HG02981 (cell line): ENCODE measurements around the gene ATP10A.

ENCODE experiments used
- ATAC-seq: cut with Tn5 transposase; IDR thresholded peaks from one replicate; pipeline ENCODE4 v1.9.1; 2021; ENCODE audit warnings: mild to moderate bottlenecking, moderate library complexity; ENCODE audit not compliant: unreplicated experiment

The ATP10A gene

GRCh38 chr15:25838191-25838870 is 24.8 kb downstream of the ATP10A start:
- no peak for ATAC-seq

DNA sequence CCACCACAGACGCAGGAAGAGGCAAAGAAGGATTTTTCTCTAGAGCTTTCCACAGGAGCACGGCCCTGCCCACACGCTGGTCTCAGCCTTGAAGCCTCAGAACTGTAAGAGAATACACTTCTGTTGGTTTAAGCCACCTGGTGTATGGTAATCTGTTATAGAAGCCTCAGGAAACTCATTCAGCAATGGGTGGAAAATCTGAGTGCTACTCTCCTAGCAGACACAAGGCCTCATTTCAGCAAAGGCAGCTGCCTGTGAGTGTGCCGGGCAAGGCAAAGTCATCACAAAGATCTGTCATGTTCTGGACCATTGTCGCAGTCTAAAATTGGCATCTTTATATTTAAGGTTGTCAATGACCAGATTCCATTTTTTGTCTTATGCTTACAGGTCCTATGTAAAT is 31.0 kb downstream of the ATP10A start:
- ATAC-seq = no peak

DNA sequence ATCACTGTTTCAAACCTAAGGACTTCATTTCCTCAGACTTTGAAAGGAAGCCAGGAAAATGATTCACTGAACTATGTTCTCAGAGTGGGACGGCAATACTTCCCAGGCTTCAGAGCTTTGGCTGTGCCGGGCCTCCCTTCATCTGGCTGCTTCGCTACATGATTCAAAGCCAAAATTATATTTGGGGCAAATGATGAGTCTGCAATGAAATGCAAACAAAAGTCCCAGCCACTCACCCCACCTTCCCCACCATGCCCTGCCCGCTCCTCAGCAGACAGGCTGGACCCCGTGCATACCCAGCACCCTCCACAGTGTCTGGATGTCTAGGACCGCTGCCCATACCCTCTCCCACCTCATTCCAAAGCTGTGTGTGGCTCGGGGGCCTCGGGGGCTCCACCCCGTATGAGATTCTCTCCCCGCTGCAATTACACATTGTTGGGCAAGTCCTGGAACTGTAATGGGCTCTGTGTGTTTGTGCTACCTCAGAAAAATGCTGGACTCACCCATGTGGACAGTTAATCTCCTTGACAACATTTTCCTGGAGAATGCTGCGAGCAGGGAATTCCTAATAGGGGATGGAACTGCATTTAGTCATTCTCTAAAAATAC is 32.2 kb downstream of the ATP10A start:
- ATAC-seq = no peak

DNA sequence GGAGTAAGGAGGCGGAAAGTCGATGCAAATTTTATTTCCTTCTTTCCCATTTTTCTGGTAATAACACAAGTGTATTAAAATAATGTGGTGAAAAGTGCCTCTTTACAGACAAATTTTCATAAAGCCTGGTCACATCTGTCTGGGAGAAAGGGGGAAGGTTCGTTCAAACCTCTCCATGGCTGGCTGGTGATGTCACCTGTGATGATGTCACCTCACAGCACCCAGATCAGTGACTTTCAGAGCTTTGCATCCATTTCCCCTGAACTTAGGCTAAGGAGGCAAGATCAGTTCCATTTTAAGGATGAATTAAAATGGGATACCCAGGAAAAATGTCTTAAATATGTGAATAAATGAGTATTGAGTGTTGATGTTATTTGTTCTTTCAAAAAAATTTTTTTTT is 34.1 kb downstream of the ATP10A start:
- no peak for ATAC-seq

DNA sequence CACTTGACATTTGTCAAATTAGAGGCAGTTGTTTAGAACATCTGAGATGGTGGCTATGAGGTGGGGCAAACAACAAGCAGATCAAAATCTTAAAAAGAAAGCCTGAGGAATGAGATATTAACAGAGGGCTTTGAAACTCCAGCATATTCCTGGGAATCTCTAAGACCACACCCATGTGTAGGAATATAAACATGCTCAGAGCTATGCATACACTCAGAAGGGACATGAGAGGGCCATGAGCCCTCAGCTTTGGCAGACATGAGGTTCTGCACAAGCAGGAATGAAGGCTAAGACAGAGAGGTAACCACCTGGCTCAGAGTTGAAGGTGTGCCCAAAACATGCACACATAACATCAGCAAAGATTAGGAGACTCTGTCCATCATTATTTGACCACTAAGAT is 37.9 kb downstream of the ATP10A start:
- no peak for ATAC-seq

- ATAC-seq = no peak
Observed at GRCh38 chr15:25824618-25825017, 38.5 kb downstream of the ATP10A start.

- ATAC-seq = no peak
Observed at GRCh38 chr15:25812845-25813244, 50.3 kb downstream of the ATP10A start.

DNA sequence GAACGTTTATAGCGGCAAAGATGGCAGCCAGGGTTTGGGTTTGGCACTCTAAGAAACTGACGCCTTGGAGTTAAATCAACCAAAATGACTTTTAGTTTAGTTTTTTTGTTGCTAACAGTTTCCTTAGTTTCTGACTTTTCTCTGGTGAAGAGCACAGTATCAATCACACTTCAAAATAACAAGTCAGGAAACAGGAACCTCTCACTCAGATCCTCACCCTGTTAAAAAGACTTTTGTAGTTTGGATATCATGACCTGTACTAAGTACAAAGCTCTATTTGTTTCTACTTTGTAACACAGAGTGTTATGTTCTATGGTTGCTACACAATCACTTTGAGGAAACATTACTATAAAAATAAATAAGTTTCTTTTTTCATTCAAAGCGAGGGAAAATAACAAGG is 51.1 kb downstream of the ATP10A start:
- no peak for ATAC-seq

GRCh38 chr15:25811481-25811906 is 51.6 kb downstream of the ATP10A start:
- ATAC-seq = no peak

DNA sequence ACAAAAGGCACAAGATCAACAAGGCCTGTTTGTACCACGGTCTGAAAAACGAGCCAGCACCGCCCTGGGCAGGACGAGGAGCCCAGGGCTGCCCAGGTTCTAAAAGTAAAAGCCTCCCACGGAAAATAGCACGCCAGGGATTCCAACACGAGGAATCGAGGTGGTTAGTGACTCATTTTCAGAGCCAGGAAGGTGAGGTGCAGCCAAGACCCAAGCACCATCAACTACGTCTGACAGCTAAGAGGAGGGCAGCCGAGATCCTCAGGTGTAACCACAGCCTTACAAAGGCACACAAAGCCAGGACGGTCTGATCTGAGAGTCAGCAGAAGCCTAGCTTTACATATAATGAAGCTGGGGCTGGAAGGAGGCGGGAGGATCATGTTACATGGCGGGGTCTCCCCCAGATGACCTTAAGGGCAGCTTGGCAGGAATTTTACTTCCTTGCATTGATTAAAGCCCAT is 52.5 kb downstream of the ATP10A start:
- no peak for ATAC-seq

- no peak for ATAC-seq
Observed at GRCh38 chr15:25810154-25810553, 53.0 kb downstream of the ATP10A start.

- no peak for ATAC-seq
Observed at GRCh38 chr15:25807063-25807462, 56.1 kb downstream of the ATP10A start.

GRCh38 chr15:25805031-25805430 is 58.1 kb downstream of the ATP10A start:
- no peak for ATAC-seq

GRCh38 chr15:25804451-25804850 is 58.7 kb downstream of the ATP10A start:
- no peak for ATAC-seq

GRCh38 chr15:25803541-25803940 is 59.6 kb downstream of the ATP10A start:
- ATAC-seq = no peak

DNA sequence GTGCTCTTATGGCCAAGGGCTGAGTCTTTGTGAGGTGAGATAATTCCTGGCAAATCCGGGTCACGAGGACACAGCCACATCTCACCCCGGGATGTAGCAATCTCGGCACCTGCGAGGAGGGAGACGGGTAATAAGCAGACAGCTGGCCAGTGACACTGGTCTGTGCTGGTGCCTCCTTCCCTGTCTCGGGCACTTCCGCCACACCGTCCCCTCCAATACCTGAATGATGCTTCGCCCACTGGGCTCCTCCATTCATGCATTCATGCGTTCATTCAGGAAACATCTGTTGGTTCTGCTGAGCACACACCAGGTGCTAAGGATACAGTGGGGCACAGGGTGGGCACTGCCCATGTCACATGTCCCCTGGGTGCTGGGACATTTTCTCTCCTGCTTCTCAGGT is 60.1 kb downstream of the ATP10A start:
- no peak for ATAC-seq

GRCh38 chr15:25802285-25802830 is 60.8 kb downstream of the ATP10A start:
- no peak for ATAC-seq

DNA sequence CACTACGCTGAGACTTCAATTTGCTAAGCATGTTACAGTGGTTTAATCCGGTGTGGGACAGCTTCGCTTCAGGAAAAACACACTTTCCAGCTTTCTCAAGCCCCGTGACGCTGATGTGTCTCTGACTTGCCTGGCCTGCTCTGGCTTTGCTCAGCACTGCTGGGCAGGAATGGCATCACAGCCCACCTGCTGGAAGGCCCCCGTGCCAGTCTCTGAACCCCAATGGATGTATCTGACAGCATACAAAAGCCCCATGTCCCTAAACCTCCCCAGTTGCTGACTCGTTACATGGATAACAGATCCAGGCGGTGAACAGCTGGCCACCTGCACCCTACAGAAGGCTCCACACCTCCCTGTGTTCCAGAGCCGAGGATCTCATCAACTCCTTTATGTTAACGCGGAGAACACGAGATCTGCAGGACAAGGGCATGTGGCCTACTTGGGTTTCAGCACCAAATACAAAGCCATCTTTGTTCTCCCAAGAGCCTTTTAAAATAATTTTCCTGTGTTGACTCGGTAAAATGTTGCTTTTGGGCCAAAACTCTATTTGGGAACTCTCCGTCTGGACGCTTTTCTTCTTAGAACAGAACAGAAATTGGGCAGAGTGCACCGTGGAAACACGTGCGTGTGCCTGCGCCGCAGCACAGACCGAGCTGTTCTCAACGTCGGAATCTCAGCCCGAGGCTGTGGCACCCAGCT is 61.4 kb downstream of the ATP10A start:
- no peak for ATAC-seq

- ATAC-seq = no peak
Observed at GRCh38 chr15:25800761-25801515, 62.2 kb downstream of the ATP10A start.

DNA sequence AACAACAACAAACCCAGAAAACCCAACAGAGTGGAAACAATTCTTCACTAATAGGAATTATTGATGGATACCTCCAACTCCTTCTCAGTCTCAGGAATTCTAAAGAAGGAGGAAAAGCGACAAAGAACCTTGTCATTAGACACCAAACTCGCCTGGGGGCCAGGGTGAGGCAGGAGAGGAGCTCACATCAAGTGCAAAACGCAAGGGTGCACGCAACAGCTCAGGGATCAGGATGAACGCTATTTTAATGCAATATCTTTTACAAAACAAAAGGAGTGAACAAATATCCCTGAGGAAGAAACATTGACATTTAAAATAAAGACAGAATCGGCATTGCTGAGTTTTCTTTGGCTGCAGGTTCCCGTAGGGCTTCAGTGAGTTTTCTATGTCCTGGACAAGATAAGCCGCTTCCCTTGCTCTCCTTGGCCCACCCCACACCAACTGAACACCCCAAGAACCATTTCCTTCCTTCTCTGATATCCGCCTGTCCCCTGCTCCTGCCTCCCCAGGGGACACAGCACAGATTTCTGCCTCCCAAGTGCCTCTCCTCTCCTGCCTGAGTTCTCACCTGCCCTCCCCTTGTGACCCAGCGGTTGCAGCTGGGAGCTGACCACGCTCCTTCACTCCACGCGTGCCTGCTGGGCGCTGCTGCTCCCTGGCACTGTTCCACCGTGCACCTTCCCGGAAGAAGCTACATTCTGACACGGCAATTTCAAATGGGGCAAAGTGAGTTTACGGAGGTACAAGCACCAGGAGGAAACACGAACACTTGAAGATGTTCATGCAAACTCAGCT is 63.0 kb downstream of the ATP10A start:
- no peak for ATAC-seq
